ENCODE data around the gene ATG13. TPM values are rescaled to one million over a fixed set of nuclear protein-coding genes. Genes with fewer than 3 reads are reported as not detected.

ATG13 gene
- total RNA-seq, 6 experiments from 2014 or later: 34.5 to 60.9 (median 41.1) TPM

DNA sequence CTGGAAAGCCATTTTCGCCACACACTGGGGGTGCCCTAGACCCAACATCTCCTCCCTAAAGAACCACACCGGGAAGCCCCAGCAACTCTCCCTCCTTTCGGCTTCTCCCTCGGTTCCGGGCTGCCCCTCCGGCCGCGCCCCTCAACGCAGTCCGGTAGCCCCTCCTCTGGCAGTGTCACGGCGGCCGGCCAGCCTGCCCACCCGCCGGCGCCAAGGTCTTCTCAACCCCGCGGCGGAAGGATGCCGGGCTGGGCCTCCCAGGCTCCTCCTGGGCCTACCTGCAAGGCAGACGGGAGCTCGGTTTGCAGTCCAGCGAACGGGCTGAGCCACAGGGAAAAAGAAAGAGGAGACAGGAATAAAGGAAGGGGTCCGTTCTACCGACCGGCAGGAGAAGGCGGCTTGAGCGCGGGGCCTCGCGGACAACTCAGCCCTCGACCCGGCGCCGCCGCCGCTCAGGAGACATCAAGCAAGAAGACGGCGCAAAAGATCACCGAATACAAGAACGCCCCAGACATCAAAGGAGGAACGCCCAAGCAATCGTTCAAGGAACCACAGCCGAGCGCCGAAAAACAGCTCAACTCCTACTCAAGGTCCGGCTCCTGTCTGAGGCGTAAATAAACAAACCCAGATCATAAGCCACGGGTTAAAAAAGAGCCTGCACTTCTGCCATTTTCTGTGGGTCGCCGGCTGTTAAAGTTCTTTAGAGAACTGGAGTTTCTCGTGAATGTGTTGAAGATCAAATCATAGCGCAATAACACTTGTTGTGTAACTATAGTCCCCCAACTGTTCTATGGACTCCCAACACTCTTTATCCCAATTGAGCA is 23.6 kb upstream of the ATG13 start, which contains the start of gene AMBRA1:
Gene AMBRA1, minus strand, starts transcription at position 474 of the 824 bp plus-strand sequence. CDS start 45,643 bp downstream, outside the sequence.
- Histone ChIP-seq H3K4me3 (peak within 1 kb of the TSS; percentile 76 to 99 (median 91)), H3K4me1 (peaks cover 0 to 46% (median 4%) of the 10 kb centered on the region in 4 donors), H3K36me3 (no peaks in the 10 kb centered on the region), H3K27me3 (no peaks in the 10 kb centered on the region), H3K27ac (peak within 1 kb of the TSS; percentile 51 to 82 (median 67)), H3K9me3 (no peaks in the 10 kb centered on the region)
- peak; percentile 96 to 97 (median 97) for ATAC-seq
- peak; percentile 80 to 89 (median 89) for DNase-seq
- TF ChIP-seq POLR2A (IDR thresholded peaks at IDR 0.05): peak; percentile 30
- TF ChIP-seq, protein P1, sequence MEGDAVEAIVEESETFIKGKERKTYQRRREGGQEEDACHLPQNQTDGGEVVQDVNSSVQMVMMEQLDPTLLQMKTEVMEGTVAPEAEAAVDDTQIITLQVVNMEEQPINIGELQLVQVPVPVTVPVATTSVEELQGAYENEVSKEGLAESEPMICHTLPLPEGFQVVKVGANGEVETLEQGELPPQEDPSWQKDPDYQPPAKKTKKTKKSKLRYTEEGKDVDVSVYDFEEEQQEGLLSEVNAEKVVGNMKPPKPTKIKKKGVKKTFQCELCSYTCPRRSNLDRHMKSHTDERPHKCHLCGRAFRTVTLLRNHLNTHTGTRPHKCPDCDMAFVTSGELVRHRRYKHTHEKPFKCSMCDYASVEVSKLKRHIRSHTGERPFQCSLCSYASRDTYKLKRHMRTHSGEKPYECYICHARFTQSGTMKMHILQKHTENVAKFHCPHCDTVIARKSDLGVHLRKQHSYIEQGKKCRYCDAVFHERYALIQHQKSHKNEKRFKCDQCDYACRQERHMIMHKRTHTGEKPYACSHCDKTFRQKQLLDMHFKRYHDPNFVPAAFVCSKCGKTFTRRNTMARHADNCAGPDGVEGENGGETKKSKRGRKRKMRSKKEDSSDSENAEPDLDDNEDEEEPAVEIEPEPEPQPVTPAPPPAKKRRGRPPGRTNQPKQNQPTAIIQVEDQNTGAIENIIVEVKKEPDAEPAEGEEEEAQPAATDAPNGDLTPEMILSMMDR (IDR thresholded peaks at IDR 0.05): no peak
- WGBS (ENCODE audit: insufficient coverage, low coverage, low lambda C conversion rate, missing lambda C conversion rate): 0% methylated on average over 32 of the region's 54 CpGs
- intact Hi-C loops (cut with DNase I): no loop called here

DNA sequence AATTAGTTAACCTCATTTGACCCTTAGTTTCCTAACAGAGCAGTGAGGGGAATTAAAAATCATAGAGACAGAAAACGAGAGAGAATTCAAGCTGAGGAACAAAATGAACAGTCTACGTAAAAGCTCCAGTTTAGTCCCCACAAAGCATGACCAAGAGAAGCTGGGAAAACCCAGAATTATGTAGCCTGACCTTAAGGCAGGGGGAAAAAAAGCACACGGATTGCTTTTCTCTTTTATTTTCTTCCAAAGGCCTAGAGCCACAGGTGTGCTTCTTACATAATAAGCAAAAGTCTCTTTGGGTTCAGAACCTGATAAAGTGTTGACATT is 23.0 kb upstream of the ATG13 start:
- Histone ChIP-seq H3K27me3 (no peaks in the 10 kb centered on the region), H3K36me3 (no peaks in the 10 kb centered on the region), H3K27ac (peak overlapping the region; percentile 51 to 82 (median 67)), H3K4me1 (peaks cover 0 to 46% (median 4%) of the 10 kb centered on the region in 4 donors), H3K9me3 (no peaks in the 10 kb centered on the region), H3K4me3 (peak overlapping the region; percentile 76 to 99 (median 91))
- WGBS (ENCODE audit: insufficient coverage, low coverage, low lambda C conversion rate, missing lambda C conversion rate): 12% methylated on average over 3 of the region's 3 CpGs
- no peak for DNase-seq
- no peak for TF ChIP-seq POLR2A (IDR thresholded peaks at IDR 0.05)
- TF ChIP-seq, protein P1 (IDR thresholded peaks at IDR 0.05): no peak
- intact Hi-C loops (cut with DNase I): no loop called here
- no peak for ATAC-seq

DNA sequence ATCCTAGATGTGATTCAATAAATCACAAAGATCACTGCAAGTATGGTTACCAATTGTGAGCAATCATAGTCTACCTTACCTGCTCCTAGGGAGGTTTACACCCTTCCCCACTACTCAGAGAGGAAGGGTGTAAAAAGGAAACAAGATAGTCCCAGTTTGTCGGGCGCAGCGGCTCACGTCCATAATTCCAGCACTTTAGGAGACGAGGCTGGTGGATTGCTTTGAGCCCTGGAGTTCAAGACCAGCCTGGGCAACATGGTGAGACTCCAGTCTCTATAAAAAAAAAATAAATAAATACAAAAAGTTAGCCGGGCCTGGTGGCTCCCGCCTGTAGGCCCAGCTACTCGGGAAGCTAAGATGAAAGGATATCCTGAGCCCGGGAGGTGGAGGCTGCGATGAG is 22.6 kb upstream of the ATG13 start:
- peaks cover 0 to 46% (median 4%) of the 10 kb centered on the region in 4 donors for H3K4me1 ChIP-seq
- H3K9me3 ChIP-seq: no peaks in the 10 kb centered on the region
- no peak overlapping the region for H3K4me3 ChIP-seq
- 95% methylated on average over 10 of the region's 10 CpGs for WGBS (ENCODE audit: insufficient coverage, low coverage, low lambda C conversion rate, missing lambda C conversion rate)
- H3K36me3 ChIP-seq: no peaks in the 10 kb centered on the region
- DNase-seq: no peak
- intact Hi-C loops (cut with DNase I): no loop called here
- H3K27ac ChIP-seq: peak overlapping the region in 1 of 3 donors; percentile 82
- H3K27me3 ChIP-seq: no peaks in the 10 kb centered on the region
- TF ChIP-seq POLR2A (IDR thresholded peaks at IDR 0.05): no peak
- no peak for ATAC-seq

DNA sequence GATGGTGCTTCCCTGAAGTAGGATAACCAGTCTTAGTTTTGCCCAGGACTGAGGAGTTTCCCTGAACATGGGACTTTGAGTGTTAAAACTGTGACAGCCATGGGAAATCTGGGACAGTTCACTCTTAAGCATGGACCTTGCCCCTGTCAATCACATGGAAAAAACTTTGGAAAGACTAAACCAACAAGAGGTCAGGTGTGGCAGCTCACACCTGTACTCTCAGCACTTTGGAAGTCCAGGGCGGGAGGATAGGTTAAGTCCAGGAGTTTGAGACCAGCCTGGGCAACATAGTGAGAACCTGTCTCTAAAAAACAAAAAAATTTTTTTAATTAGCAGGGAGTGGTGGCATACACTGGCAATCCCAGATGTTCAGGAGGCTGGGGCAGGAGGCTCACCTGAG is 20.2 kb upstream of the ATG13 start:
- H3K4me1 ChIP-seq: peaks cover 0 to 36% (median 0%) of the 10 kb centered on the region in 4 donors
- WGBS (ENCODE audit: insufficient coverage, low coverage, low lambda C conversion rate, missing lambda C conversion rate): 11% methylated on average over 1 of the region's 1 CpG
- intact Hi-C loops (cut with DNase I): no loop called here
- no peak overlapping the region for H3K27ac ChIP-seq
- no peaks in the 10 kb centered on the region for H3K9me3 ChIP-seq
- TF ChIP-seq POLR2A (IDR thresholded peaks at IDR 0.05): no peak
- TF ChIP-seq, protein P1 (IDR thresholded peaks at IDR 0.05): no peak
- H3K4me3 ChIP-seq: no peak overlapping the region
- ATAC-seq (peak in 2 of 4 donors; percentile 47 to 49), DNase-seq (peak in 1 of 3 donors; percentile 48)
- H3K27me3 ChIP-seq: no peaks in the 10 kb centered on the region
- H3K36me3 ChIP-seq: no peaks in the 10 kb centered on the region

DNA sequence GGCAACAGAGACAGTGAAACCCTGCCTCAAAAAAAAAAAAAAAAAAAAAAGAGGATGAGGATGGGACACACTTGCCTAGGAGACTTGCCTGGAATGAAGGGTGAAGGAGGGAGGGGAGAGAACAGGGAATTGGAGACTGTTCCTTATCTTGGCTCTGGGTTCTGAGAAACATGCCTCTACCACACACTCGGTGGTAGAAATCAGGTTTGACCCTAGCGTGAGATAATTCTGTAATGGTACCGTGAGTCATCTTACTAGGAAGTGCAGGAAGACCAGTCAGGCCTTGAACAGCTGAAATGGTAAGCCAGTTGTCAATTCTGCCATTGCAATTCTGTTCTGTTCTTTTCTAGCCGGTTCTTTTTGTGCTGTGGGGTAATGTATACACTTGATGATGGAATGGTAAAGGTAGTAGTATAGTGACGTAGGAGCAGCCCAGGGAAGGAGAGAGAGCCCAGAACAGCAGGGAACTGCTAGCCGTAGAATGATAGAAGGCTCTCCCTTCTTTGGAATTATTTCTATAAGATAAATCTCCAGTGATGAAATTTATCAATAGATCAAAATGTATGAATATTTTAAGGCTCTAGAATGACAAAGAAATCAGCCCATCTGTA is 19.6 kb upstream of the ATG13 start:
- H3K27ac ChIP-seq: no peak overlapping the region
- ATAC-seq (no peak), DNase-seq (no peak)
- 78% methylated on average over 6 of the region's 6 CpGs for WGBS (ENCODE audit: insufficient coverage, low coverage, low lambda C conversion rate, missing lambda C conversion rate)
- intact Hi-C loops (cut with DNase I): no loop called here
- no peak overlapping the region for H3K4me3 ChIP-seq
- no peaks in the 10 kb centered on the region for H3K36me3 ChIP-seq
- TF ChIP-seq, protein P1 (IDR thresholded peaks at IDR 0.05): no peak
- TF ChIP-seq POLR2A (IDR thresholded peaks at IDR 0.05): no peak
- peaks cover 0 to 30% (median 0%) of the 10 kb centered on the region in 4 donors for H3K4me1 ChIP-seq
- H3K27me3 ChIP-seq: no peaks in the 10 kb centered on the region
- H3K9me3 ChIP-seq: no peaks in the 10 kb centered on the region

Data from right lobe of liver (tissue), 6 donors.